Hematopoietic multipotent progenitor cell treated with erythropoietin and hydrocortisone succinate and interleukin-3 and kit ligand, for 15 days (in vitro differentiated cells): Measurements from ENCODE around the gene MYCN.
"Not testable (repeated sequence)": the region's sequence is repeated elsewhere in the genome, so short reads cannot be mapped to it uniquely, and the experiment has no call there.

Experiments used
- DNase-seq: peaks from one replicate; pipeline ENCODE4 v3.0.0-alpha.2; 2015; ENCODE audit warnings: low spot score

MYCN gene

DNA sequence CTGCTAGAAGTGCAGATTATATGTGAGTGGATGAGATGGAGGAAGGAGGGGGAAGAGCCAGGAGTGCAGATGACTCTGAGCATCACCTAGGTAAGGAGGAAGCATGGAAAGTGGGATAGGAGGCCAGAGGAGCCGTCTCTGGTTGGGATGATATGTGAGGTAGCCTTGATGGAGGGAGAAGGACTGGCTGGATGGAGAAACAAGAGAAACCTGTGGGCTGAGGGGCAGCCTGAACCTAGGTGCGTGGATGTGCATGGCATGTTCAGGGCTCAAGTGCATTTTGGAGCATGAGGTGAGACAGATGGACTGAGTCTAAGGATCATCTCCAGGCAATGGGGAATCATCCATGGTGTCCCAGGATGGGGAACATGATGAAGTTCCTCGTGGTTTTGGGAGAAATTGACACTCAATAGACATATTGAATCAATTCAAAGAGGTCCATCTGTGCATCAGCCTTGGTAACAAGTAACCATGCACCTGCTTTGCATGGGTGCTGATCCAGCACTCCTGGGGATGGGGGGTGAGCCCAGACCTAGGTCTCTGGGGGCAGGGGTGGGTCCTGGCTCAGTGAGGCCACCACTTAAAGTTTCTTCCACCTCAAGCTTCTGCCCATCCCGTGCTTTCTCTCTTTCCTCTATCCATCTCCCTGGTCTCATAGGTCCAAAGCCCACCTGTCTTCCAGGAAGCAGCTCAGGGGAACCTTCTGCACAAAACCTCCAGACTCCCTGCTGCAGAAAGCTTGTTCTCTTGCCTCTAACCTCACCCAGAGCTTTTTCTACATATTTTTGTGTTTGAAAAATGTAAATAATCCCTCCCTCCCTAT is 19.2 kb downstream of the MYCN start:
- no peak for DNase-seq

DNA sequence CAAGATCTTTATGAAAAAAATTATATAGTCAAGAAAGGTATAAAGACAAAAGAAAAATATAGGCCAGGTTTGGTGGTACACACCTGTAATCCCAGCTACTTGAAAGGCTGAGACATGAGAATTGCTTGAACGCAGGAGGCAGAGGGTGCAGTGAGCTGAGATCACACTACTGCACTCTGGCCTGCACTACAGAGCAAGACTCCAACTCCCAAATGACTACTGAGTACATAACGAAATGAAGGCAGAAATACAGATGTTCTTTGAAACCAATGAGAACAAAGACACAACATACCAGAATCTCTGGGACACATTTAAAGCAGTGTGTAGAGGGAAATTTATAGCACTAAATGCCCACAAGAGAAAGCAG is 19.8 kb downstream of the MYCN start:
- not testable (repeated sequence) for DNase-seq

DNA sequence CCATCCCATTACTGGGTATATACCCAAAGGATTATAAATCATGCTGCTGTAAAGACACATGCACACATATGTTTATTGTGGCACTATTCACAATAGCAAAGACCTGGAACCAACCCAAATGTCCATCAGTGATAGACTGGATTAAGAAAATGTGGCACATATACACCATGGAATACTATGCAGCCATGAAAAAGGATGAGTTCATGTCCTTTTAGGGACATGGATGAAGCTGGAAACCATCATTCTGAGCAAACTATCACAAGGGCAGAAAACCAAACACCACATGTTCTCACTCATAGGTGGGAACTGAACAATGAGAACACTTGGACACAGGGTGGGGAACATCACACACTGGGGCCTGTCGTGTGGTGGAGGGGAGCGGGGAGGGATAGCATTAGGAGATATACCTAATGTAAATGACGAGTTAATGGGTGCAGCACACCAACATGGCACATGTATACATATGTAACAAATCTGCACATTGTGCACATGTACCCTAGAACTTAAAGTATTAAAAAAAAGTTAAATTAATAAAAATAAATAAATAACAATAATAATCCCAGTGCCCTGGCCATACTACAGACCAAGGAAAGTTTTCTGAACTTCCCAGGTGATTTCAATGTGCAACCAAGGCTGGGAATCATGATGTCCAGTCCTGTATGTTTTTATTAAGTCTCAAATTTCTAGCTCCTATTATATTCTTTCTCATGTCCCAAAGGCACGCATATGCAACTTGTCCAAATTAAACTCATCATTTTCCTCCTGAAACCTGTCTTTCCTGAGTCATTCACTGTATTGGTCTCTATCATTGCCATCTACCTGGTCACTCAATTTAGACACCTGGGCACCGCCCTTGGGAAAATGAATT is 23.0 kb downstream of the MYCN start:
- DNase-seq: not testable (repeated sequence)

DNA sequence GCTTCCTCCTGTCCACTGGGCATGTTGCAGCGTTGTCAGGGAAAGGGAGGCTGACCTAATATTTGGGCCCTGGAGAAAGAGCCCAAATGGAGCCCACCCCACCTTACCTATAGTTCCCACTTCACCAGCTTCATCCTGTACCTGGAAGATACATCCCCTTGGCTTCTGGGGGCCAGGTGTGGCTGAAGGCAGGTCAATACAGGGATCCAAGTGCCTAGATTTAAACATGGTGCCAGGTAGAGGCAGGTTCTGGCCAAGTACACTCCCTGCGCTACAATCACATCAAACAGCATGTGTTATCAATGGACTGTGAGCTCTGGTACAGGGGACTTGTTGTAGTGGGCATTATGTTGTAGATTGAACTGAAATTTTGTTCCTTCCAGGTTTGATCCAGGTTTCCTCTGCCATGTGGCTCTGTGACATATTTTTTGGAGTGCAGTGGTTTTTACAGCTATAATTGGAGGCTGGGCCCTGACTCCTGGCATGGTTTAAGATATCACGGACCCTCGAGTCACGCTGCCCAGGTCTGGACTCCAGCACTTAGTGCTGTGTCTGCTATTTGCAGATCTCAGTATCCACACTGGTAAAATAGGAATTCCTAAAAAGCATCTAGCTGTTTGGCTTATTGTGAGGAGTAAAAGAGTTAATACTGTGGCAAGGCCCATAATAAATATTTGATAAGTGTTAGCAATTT is 23.8 kb downstream of the MYCN start:
- no peak for DNase-seq

DNA sequence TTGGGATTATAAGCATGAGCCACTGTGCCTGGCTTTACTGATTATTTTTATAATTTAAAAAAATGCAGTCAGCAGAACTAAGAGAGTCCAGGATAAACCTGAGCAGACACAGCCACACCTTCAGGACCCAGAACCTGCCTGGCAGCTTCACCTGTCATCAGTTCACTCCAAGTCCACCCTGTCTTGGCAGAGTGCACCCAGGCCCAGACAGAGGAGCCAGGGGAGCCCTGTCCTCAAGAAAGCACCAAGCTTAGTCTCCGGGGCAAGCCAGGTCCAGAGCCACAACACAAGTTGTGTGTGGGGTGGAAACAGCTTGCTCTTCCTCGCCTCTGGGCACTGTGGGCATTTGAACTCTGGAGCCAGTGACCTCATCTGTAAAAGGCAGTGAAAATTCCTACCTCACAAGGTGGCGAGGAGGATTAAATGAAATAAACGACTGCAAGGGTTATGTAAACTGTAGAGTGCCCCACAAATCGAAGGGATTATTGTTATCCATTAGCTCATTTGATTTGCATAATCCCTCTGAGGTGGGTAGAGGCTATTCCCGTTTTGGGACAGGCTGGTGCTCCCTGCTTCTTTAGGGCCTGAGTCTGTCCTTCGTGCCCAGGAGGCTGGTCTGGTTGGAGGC is 24.7 kb downstream of the MYCN start:
- no peak for DNase-seq

DNA sequence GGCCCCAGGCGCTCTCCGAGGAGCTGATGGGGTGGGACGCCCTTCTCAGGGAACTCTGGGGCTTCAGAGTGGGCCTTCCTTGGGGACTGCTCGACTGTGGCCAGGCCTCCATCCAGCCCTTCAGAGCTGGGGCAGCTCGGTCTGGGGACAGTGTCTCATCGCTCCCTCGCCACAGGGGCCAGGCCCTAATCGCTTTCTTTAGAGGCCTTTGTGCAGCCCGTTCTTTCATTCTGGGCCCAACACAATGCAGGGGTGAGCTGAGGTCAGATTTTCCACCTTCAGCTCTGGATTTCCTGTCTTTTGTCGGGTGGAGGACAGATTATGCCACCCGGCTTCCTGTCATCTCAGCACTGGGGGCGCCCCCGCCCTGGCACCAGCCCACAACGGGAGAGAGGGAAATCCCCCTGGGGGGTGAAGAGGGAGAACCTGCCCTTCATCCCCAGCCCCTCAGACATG is 25.2 kb downstream of the MYCN start:
- DNase-seq: no peak

DNA sequence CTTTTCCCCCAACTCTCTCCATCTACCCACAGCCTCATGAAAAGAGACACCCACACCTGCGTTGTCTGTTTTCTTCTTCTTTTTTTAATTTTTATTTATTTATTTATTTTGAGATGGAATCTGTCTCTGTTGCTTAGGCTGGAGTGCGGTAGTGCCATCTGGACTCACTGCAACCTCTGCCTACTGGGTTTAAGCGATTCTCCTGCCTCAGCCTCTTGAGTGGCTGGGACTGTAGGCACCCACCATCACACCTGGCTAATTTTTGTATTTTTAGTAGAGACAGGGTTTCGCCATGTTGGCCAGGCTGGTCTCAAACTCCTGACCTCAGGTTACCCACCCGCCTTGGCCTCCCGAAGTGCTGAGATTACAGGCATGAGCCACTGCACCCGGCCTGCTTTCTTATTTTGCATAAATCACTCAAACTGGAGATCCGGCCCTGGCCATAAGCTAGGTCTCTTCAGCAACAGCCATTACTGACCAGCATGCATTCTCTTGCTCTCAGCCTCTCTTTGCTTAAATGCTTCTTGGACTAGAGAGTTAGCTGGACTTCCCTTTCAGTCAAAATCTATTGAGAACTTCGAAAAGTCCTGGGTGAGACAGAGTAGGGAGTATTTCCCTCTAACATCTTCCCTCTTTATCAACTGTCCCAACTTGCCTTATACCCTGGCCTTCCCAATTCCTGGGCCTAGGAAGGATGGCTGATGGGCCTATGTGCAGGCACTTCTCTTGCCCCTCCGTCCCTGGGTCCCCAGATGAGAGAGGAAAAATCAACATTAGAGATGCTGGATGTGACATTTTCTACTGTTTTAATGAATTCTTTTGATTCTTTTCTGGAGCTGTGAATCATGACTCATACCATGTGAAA is 27.3 kb downstream of the MYCN start:
- DNase-seq: no peak

DNA sequence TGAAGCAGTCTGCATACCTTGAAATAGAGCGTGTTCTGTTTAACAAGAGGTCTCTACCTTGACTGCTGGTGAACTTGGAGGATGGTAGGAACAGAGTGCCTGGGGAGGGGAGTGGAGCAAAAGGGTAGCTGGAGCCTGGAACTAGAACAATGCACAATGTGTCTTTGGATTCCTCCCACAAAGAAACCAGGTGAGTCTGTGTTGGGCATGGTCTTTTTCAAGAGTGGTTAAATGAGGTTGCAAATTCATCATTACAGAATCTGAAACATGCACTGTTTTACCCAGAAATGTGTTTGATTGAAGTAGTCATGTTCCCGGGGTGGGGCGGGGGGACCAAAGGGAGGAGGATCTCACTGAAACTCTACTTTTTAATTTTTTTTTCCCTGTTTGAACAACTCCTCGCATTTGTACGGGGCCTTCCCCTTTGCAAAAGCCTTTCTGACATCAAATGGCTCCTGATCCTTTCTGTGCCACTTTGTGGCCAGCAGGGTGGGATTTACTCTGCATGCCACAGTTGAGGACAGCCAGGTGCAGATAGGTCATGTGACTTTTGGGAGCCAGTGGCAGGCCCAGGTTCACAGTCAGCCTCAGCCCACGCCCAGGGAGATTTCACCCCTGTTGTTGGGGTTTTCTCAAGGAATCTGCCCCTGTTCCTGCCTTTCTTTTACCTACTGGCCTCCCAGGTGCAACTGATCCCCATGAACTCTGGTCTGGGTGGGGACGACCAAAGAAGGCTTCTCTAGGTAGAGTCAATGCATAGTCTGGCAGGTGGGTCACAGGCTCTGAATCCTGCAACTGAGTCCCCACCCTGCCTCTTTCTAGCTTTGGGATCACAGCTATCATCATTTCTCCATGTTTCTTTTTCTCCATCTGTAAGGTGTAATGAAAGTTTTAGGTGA is 28.2 kb downstream of the MYCN start:
- no peak for DNase-seq

DNA sequence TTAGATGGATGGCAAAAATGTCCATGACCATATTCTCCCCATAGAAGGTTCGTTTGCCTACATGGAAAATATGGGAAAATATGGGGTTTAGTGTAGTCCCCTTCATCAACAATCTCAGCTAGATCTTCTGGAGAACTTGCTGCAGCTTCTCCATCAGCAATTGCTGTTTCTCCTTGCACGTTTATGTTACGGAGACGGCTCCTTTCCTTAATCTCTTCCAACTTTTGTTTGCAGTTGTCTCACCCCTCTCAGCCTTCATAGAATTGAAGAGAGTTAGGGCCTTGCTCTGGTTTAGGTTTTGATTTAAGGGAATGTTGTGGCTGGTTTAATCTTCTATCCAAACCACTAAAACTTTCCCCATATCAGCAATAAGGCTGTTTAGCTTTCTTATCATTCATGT is 28.9 kb downstream of the MYCN start:
- no peak for DNase-seq

DNA sequence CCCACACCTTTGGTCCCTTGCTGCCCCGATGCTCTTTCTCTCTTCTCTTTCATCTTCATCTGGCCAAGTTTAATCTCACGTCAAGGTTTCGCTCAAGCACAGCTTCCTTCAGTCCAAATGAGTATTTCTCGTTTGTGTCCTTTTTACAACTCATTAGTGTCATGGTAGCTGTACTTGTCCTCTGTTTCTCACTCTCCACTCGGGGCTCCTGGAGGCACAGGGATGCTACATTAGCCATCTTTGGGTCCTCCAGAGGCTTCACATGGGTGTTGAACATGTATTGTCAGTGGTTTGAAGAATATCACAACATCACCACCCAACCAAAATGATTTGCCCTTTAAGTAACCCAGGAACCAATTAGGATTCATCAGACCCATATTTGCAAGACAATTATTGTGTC is 30.4 kb downstream of the MYCN start:
- no peak for DNase-seq

DNA sequence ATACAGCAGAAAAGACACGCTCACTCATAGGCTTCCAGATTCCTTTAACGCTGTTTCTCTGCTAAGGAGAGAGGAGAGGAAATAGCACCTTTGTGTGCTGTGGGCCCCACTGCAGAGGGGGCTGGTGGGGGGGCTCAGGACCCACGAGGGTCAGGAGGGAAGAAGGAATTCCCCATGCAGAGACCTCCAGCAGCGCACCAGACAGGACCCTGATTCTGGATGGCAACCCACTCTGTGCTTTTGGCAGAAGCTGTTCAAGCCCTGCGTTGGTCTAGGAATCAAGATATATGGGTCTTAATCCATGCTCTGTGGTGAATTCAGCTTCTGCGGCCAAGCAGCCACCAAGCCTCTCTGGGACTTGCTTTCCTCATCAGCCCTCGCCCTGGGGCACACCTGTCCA is 31.0 kb downstream of the MYCN start:
- no peak for DNase-seq

DNA sequence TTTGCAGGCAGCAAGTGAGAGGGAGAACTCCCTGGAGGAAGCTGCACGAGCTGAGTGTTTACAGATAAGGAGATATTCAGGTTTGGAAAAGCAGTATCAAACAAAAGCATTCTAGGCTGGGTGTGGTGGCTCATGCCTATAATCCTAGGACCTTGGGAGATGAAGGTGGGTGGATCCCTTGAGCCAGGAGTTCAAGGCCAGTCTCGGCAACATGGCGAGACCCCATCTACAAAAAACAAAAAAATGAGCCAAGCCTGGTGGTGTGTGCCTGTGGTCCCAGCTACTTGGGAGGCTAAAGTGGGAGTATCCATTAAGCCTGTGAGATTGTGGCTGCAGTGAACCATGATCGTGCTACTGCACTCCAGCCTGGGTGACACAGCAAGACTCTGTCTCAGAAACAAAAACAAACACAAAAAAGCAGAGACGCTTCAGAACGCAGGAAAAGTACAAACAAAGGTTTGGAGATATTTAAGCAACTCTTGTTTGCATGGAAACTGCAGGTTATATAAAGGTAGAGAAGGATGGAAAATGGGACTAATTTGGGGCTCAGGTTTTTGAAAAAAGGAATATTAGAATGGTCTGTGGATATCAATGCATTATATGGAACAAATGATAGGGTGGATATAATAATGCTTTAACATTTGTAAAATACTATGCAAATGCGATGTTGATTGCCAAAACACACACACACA is 31.6 kb downstream of the MYCN start:
- DNase-seq: no peak

DNA sequence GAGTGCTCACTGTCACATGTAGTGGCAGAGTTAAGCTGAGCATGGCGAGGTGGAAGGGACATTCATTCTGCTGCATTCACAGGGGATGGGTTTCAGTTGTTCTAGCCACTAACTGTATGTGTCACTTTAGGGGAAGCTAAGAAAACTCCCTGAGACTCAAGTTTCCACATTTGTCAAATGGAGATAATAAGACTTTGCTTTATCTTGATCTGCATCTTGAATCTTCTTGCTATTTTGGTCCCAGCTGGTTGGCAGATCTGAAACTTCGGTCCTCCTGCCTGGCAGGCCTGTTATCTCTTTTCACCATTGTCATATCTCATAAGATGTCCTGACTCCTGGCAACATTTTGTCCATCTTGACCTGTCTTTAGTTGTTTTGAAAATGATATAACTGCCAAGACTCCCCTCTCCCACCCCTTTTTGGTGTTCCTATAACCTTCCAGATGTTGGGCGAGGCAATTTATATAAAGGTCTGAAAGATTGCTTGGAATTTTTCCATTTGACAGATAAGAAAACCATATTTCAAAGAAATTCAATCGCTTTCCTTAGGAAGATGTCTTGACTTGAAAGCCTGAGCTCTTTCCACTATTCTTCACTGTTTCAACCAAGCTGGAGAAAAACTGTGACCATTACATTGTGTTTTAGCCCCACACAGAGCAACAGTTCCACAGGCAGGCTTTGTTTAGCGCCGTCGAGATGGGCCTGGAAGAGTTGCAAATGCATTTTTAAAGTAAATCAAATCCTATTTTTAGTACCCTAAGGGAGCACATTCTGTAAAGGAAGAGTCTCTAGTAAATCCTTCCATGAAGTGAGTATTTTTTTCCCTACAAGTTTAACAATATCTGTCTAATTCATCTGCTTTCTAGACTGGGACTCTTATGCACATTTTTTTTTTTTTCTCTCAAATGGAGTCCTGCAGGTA is 33.4 kb downstream of the MYCN start:
- no peak for DNase-seq

DNA sequence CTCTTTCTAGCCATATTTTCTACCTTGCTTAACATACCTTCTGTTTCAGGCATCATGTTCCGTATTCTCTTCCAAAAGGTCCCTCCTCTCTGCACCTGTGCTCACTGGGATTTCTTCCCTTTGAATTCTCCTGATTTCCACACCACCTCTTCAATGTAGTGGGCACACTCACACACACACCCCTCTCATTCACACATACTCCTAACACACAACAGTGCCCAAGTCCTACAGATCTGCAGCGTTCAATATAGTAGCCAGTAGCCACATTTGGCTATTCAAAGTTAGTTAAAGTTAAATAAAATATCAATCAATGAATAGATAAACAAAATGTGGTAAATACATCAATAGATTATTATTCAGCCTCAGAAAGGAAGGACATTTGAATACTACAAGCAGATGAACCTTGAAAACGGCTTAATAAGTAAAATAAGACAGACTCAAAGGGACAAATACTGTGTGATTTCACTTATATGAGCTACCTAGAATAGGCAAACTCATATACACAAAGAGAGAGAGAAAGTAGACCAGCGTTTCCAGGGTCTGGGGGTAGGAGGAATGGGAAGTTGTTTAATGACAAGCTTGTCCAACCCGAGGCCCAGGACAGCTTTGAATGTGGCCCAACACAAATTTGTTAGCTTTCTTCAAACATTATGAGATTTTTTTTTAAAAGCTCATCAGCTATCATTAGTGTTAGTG is 34.4 kb downstream of the MYCN start:
- DNase-seq: no peak

DNA sequence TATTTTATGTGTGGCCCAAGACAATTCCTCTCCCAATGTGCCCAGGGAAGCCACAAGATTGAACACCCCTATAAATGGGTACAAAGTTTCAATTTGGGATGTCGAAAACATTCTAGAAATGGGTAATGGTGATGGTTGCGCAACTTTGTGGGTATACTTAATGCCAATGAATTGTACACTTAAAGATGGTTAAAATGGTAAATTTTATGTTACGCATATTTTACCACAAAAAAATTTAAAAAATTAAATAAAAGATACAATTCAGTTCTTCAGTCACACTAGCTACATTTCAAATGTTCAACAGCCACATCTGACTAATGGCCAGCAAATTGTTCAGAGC is 34.9 kb downstream of the MYCN start:
- DNase-seq: no peak

DNA sequence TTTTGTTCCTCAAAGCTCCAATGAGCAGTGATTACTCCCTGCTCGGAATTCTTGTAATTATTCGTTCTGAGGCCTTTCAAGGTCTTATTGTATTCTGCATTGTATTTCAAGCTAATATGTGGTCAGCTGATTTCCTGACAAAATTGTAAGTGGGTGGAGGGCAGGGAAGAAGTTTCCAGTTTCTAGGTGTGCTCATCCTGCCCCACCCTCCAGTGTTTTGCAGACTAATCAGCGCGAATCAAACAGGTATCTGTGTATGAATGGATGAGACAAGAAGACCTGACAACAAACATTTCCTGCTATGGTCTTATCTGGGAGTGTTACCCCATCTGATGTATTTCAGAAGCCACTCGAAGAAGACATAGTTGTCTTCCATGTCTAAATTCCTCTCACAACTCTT is 35.3 kb downstream of the MYCN start:
- DNase-seq: no peak

DNA sequence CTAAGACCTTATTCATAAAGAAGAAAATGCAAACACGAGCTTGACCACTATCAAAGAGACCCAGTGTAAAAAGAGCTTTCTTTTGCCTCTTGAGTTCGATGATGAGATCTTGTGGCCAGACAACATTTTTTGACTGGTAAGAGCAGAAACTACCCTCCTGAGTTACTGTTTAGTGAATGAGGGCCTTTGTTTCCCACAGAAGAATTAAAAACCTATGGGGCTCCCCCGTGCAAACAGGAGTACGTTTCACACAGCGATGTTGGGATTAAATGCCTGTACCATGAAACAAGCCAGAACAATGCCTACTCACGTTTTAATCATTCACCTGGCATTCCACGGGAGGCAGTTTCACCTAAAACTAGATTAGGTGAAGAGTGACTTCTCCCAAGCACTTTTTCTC is 36.0 kb downstream of the MYCN start:
- DNase-seq: no peak
